AG04449 (cell line): ENCODE results near the gene OTUD4.

ENCODE experiments used
- CTCF ChIA-PET: fragments of 350-600 bp; formaldehyde crosslinking; extraction: SDS; loops from one replicate; lab custom pipeline; 2021; ENCODE audit warnings: antibody characterized with exemption; lab: Yijun Ruan, JAX
- POLR2A ChIA-PET: fragments of 400-600, 350-600 bp; formaldehyde crosslinking; extraction: SDS; loops from one replicate; lab custom pipeline; 2020; ENCODE audit warnings: antibody characterized with exemption, inconsistent platforms; lab: Yijun Ruan, JAX
- DNase-seq: peaks from one replicate; pipeline ENCODE4 v3.0.0-alpha.2; 2010; ENCODE audit warnings: low read depth, low spot score
- H3K4me3 ChIP-seq: 2 replicates; pipeline ENCODE4 v1.5.1; 2011; ENCODE audit warnings: low read depth, mild to moderate bottlenecking, control low read depth, low read length
- TF ChIP-seq, protein P1 (sequence below): IDR thresholded peaks from one replicate; pipeline ENCODE4 v1.5.1; 2011; ENCODE audit warnings: mild to moderate bottlenecking, moderate library complexity, low read length, control low read depth, inconsistent platforms; ENCODE audit not compliant: insufficient read depth; ENCODE audit errors: missing control alignments

OTUD4 gene

DNA sequence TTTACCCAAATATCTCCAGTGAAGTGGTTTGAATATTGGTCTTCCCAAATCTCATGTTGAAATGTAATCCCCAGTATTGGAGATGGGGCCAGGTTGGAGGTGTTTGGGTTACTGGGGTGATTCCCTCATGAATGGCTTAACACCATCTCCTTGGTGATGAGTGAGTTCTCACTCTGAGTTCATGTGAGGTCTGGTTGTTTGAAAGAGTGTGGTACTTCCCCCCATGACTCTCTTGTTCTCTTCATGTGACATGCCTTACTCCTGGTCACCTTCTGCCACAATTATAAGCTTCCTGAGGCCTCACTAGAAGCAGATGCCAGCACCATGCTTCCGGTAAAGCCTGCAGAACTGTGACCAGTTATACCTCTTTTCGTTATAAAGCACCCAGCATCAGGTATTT lies 32.9 kb upstream of the OTUD4 start:
- ChIA-PET POLR2A (no interaction called here), CTCF (interaction anchor here (1.7 to 6.3 kb wide), 3 partner anchors 396 to 404 kb away, joined by 6 to 121 read pairs (median 11); no protein-coding TSS in a partner anchor)
- no peak for DNase-seq
- no peak overlapping the region for H3K4me3 ChIP-seq
- TF ChIP-seq, protein P1, sequence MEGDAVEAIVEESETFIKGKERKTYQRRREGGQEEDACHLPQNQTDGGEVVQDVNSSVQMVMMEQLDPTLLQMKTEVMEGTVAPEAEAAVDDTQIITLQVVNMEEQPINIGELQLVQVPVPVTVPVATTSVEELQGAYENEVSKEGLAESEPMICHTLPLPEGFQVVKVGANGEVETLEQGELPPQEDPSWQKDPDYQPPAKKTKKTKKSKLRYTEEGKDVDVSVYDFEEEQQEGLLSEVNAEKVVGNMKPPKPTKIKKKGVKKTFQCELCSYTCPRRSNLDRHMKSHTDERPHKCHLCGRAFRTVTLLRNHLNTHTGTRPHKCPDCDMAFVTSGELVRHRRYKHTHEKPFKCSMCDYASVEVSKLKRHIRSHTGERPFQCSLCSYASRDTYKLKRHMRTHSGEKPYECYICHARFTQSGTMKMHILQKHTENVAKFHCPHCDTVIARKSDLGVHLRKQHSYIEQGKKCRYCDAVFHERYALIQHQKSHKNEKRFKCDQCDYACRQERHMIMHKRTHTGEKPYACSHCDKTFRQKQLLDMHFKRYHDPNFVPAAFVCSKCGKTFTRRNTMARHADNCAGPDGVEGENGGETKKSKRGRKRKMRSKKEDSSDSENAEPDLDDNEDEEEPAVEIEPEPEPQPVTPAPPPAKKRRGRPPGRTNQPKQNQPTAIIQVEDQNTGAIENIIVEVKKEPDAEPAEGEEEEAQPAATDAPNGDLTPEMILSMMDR = no peak

DNA sequence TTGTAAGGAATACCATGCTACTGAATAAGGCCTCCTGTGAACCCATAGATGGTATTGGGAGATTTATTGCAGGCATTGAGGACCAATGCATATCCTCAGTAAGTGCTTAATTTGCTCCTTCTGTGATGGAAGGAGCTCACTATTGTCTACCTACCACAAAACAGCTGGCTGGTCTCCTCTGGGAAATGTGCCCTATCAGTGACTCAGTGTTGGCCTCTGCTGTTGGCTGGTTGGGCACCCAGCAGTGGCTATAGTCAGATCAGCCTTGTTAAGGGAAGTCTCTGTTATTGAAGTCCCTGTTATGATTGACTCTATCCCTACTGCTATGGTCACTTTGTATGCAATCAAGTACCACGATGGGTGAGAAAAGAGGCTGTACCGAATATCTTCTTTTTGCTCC lies 27.5 kb upstream of the OTUD4 start:
- DNase-seq = no peak
- CTCF ChIA-PET = interaction anchor here (1.6 kb wide), 1 partner anchor 9 kb away, joined by 5 read pairs; no protein-coding TSS in a partner anchor

DNA sequence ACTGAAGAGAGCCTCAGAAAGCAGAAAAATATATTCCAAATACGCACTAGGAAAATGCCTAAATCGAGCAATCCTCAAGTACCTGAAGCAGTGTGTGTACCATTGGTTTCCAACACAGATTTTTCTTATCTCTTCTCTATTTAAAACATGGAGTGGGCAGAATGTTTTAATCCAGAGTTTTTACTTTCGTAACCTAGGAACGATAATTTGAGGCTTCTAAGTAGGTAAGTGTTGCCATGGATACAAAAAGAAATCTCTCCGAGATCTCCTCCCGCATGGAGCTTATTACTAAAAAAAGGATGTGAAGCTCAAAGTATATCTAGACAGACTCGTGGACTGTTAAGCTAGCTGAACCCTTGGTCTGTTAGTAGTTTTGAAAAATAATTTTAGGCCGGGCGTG lies 23.0 kb upstream of the OTUD4 start:
- H3K4me3 ChIP-seq = no peak overlapping the region
- DNase-seq = no peak
- TF ChIP-seq, protein P1 = no peak
- ChIA-PET POLR2A (no interaction called here), CTCF (interaction anchor here (1.8 kb wide), 1 partner anchor 13 kb away, joined by 6 read pairs; no protein-coding TSS in a partner anchor)

More for the DNA sequence above, 27.5 kb upstream of the OTUD4 start:
- no peak overlapping the region for H3K4me3 ChIP-seq
- TF ChIP-seq, protein P1 = no peak
- POLR2A ChIA-PET = no interaction called here

DNA sequence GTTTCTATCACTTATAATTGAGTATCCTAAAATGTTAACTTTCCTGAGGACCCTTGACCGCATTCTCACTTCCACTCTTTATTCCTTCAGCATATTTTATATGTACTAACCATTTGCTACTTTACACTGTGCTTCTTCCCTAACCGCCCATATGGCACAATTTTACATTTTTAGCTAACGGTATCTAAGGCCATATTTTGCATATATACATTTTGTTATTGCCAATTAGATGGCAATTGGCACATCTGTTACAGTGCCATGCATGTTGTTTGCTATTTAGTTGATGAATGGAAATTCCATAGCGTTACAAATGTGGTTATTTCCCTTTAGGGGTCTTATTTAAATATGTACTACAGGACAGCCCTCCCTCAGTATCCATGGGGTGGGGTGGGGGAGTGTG lies 20.0 kb upstream of the OTUD4 start:
- CTCF ChIA-PET = no interaction called here
- TF ChIP-seq, protein P1 = no peak
- DNase-seq = no peak
- H3K4me3 ChIP-seq = no peak overlapping the region
- POLR2A ChIA-PET = no interaction called here

DNA sequence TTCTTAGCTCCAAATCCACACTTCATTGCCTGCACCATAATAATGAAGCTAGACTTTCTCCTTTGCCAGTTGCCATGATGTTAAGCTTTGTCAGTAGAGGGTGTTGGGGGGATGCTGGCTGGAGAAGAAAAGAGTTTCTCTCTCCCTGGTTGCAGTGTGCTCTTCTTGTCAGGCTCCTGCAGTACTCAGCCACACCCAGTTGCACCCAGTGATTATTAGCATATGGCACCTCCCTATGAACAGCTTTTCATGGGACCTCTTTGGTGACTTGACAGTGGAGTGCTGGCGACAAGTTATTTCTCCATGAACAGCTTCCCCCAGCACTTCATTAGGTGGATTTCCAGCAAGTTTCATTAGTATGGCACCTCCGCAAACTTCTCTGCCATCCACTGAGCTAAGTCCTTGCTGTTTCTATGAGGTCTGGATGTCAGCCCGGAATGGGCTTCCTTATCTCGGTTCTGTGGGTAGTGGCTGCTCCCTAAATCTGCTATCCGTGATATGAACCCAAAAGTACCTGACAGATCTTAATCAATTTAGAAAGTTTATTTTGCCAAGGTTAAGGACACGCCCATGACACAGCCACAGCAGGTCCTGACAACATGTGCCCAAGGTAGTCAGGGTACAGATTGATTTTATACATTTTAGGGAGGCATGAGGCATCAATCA lies 18.8 kb upstream of the OTUD4 start:
- POLR2A ChIA-PET = no interaction called here
- CTCF ChIA-PET = interaction anchor here (1.0 to 1.3 kb wide), 4 partner anchors 13 to 410 kb away, joined by 3 read pairs; no protein-coding TSS in a partner anchor
- no peak for DNase-seq
- no peak overlapping the region for H3K4me3 ChIP-seq
- TF ChIP-seq, protein P1 = no peak

DNA sequence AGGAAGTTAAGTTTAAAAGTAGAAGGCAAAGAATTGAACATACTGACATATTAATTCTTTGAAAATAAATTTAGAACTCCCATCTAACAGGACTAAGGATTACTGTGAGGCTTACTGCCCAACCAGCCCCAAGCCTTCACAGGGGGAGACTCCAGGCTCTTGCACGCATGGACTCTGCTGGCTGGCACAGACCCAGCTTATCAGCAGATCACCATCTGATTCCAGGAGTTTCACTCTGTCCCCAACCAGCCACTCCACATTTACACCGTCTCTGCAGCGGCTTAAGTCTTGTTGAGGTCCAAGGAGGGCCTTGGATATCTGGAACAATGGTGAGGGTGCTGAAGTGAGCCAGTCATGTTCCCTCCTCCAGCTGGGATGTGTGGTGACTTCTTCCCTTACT lies 16.4 kb upstream of the OTUD4 start:
- POLR2A ChIA-PET = no interaction called here
- no peak for DNase-seq
- CTCF ChIA-PET = interaction anchor here (1.7 kb wide), 1 partner anchor 420 kb away, joined by 5 read pairs; no protein-coding TSS in a partner anchor
- TF ChIP-seq, protein P1 = no peak
- no peak overlapping the region for H3K4me3 ChIP-seq
